K562 (cell line): ENCODE results near the gene PRKG1. TPM values are rescaled to one million over a fixed set of nuclear protein-coding genes. Genes with fewer than 3 reads are reported as not detected.

ENCODE experiments used
- ATAC-seq: fragments of 200-7000 bp; cut with Tn5 transposase; 3 replicates; pipeline ENCODE4 v1.9.1; 2020; ENCODE audit warnings: moderate library complexity
- BruUV-seq: library from RNA; stranded (reverse); fragments of 400-500 nt; replicated peaks from 2 replicates; lab custom pipeline; 2021; lab: Mats Ljungman, UMichigan
- CTCF ChIA-PET: fragments of 300-600 bp; formaldehyde crosslinking; extraction: SDS; loops from one replicate; lab custom pipeline; 2021; ENCODE audit warnings: low intra/inter-chr PET ratio; lab: Yijun Ruan, JAX
- POLR2A ChIA-PET: fragments of 300-600, 350-650 bp; sonication (Branson Sonifier 250); formaldehyde crosslinking; extraction: SDS; loops from one replicate; lab custom pipeline; 2021; ENCODE audit warnings: antibody characterized with exemption, inconsistent platforms; lab: Yijun Ruan, JAX
- DNase-seq, 4 experiments: peaks; one replicate each; pipeline versions ENCODE4 v3.0.0 to v3.0.0-alpha.2; 2011 to 2018; ENCODE audit warnings: low spot score in 3 of 4, mixed read lengths in 3 of 4; ENCODE audit errors: extremely low read depth in 1 of 4
- FAIRE-seq: peaks from 2 replicates; lab custom pipeline; 2011; peaks lifted over from hg19 to GRCh38; lab: Jason Lieb, UNC
- H2AFZ ChIP-seq: 2 replicates; pipeline ENCODE4 v1.6.0; 2011; ENCODE audit warnings: low read depth, low read length, control low read depth, inconsistent platforms
- H3K27ac ChIP-seq: fragments of 200-600 bp; 3 replicates; pipeline ENCODE4 v1.8.0; 2011; ENCODE audit warnings: low read depth, mild to moderate bottlenecking, control low read depth, inconsistent platforms, low read length, moderate library complexity, mixed read lengths; ENCODE audit errors: extremely low read depth
- H3K27me3 ChIP-seq, 2 experiments: fragments of 300-600 bp in 1 of 2; 2 replicates in 1 of 2; 3 replicates in 1 of 2; pipeline versions ENCODE4 v1.6.0 to v1.8.0; 2011; ENCODE audit warnings: inconsistent platforms in 2 of 2, low read length in 2 of 2, mild to moderate bottlenecking in 1 of 2, mixed read lengths in 1 of 2, moderate library complexity in 1 of 2; ENCODE audit not compliant: control insufficient read depth in 2 of 2, insufficient read depth in 2 of 2
- H3K36me3 ChIP-seq: fragments of 300-600 bp; 3 replicates; pipeline ENCODE4 v1.8.0; 2011; ENCODE audit warnings: mild to moderate bottlenecking, low read length, inconsistent platforms; ENCODE audit not compliant: control insufficient read depth, insufficient read depth
- H3K4me1 ChIP-seq, 2 experiments: fragments of 200-600 bp in 1 of 2; replicated peaks in 1 of 2; 2 replicates in 1 of 2; 3 replicates in 1 of 2; pipeline versions ENCODE4 v1.5.1 to v1.8.0; 2011; ENCODE audit warnings: inconsistent platforms in 2 of 2, low read length in 2 of 2, mild to moderate bottlenecking in 1 of 2, mixed read lengths in 1 of 2, moderate library complexity in 1 of 2; ENCODE audit not compliant: control insufficient read depth in 2 of 2, insufficient read depth in 2 of 2
- H3K4me2 ChIP-seq: 2 replicates; pipeline ENCODE4 v1.6.1; 2011; ENCODE audit warnings: low read length, control low read depth, inconsistent platforms, mixed read lengths; ENCODE audit not compliant: insufficient read depth
- H3K4me3 ChIP-seq: fragments of 200-600 bp; sonication (generic), shearing (Covaris generic); 2 replicates; pipeline ENCODE4 v1.5.1; 2016; ENCODE audit warnings: control low read depth, inconsistent platforms
- H3K79me2 ChIP-seq: fragments of 200-600 bp; 3 replicates; pipeline ENCODE4 v1.8.0; 2011; ENCODE audit warnings: low read length, inconsistent platforms; ENCODE audit not compliant: control insufficient read depth, insufficient read depth
- H3K9ac ChIP-seq, 2 experiments: 2 replicates each; pipeline versions ENCODE4 v1.6.0 to v1.6.1; 2011; ENCODE audit warnings: low read depth in 2 of 2, low read length in 2 of 2, control low read depth in 1 of 2, inconsistent platforms in 1 of 2, mild to moderate bottlenecking in 1 of 2, mixed read lengths in 1 of 2; ENCODE audit not compliant: insufficient read depth in 1 of 2
- H3K9me1 ChIP-seq: one replicate; pipeline ENCODE4 v1.6.0; 2011; ENCODE audit warnings: inconsistent platforms, mild to moderate bottlenecking, low read length, moderate library complexity; ENCODE audit not compliant: control insufficient read depth, insufficient read depth
- H3K9me3 ChIP-seq: replicated peaks from 2 replicates; pipeline ENCODE4 v1.5.1; 2011; ENCODE audit warnings: low read depth, low read length, inconsistent platforms; ENCODE audit not compliant: control insufficient read depth, insufficient read depth
- H4K20me1 ChIP-seq: replicated peaks from 2 replicates; pipeline ENCODE4 v1.6.1; 2011; ENCODE audit warnings: low read length, inconsistent platforms, mixed read lengths; ENCODE audit not compliant: control insufficient read depth, insufficient read depth
- CC2D1A ChIP-seq: fragments of 450-650 bp; IDR thresholded peaks from 2 replicates; pipeline ENCODE4 v1.6.1; 2017; ENCODE audit warnings: mild to moderate bottlenecking
- CXXC5 ChIP-seq: fragments of 250-450 bp; sonication (Bioruptor Pico); IDR thresholded peaks from 2 replicates; pipeline ENCODE4 v1.8.0; 2022; ENCODE audit warnings: inconsistent platforms, mild to moderate bottlenecking, moderate library complexity
- EGR1 ChIP-seq: fragments of 450-650 bp; conservative IDR thresholded peaks from 2 replicates; pipeline ENCODE4 v1.6.1; 2017; ENCODE audit warnings: mild to moderate bottlenecking
- ETV1 ChIP-seq: fragments of 450-650 bp; conservative IDR thresholded peaks from 2 replicates; pipeline ENCODE4 v1.6.1; 2016; ENCODE audit warnings: missing genetic modification characterization, control low read depth, low read depth, missing compliant biosample characterization
- FOXK1 ChIP-seq: sonication (generic); formaldehyde crosslinking; IDR thresholded peaks from 2 replicates; pipeline ENCODE4 v1.8.0; 2022; ENCODE audit warnings: missing genetic modification reagents, mild to moderate bottlenecking, borderline replicate concordance
- FOXK2 ChIP-seq, 2 experiments: fragments of 450-650 bp; IDR thresholded peaks in 1 of 2; conservative IDR thresholded peaks in 1 of 2; 2 replicates each; pipeline ENCODE4 v1.6.1; 2016; ENCODE audit warnings: low read depth in 2 of 2, mild to moderate bottlenecking in 1 of 2
- POLR2AphosphoS2 ChIP-seq: IDR thresholded peaks from 2 replicates; pipeline ENCODE4 v1.6.1; 2012; ENCODE audit warnings: low read length, improper control_type of control experiment
- RBM17 ChIP-seq: fragments of 200-400 bp; formaldehyde crosslinking; IDR thresholded peaks from 2 replicates; pipeline ENCODE4 v1.6.1; 2017; ENCODE audit warnings: low read depth, mild to moderate bottlenecking, low read length, borderline replicate concordance
- SREBF2 ChIP-seq: sonication (generic); formaldehyde crosslinking; IDR thresholded peaks from 2 replicates; pipeline ENCODE4 v1.4.0; 2020; ENCODE audit warnings: mild to moderate bottlenecking, missing genetic modification reagents
- ZNF79 ChIP-seq: fragments of 250-450 bp; sonication (Bioruptor Pico); IDR thresholded peaks from 2 replicates; pipeline ENCODE4 v1.4.0; 2020; ENCODE audit warnings: low read depth, mild to moderate bottlenecking, moderate library complexity
- in situ Hi-C: fragments of 300-500 bp; cut with MboI; formaldehyde crosslinking; loops from 4 replicates; pipeline ENCODE4 v1.15.0; 2018; ENCODE audit warnings: inconsistent platforms, mixed read lengths
- intact Hi-C: fragments of 100-400 bp; cut with micrococcal nuclease; formaldehyde crosslinking; loops from 2 replicates; pipeline ENCODE4 v1.14.2; 2022
- polyA plus RNA-seq, 8 experiments: library from polyadenylated mRNA; depleted of rRNA in 4 of 8; stranded (reverse) in 5 of 8; unstranded in 3 of 8; fragments of >200 nt; fragmentation: Nextera tagmentation in 2 of 8; fragmentation: Illumina TruSeq in 1 of 8; extraction: Ambion mirVana in 2 of 8; extraction: Trizol in 1 of 8; gene quantifications; 2 replicates each; pipeline versions ENCODE4 v1.2.1 to v1.2.3, GENCODE V29; 2011 to 2014; ENCODE audit warnings: inconsistent platforms in 1 of 8, missing spikeins in 1 of 8
- total RNA-seq, 7 experiments: library from RNA; depleted of rRNA in 6 of 7; stranded (reverse); fragments of >200 nt in 6 of 7; fragmentation: Illumina TruSeq in 2 of 7; extraction: Trizol in 2 of 7; gene quantifications; 2 replicates each; pipeline versions ENCODE4 v1.2.1 to v1.2.3, GENCODE V29; 2011 to 2021; ENCODE audit warnings: low replicate concordance in 1 of 7
- TF ChIP-seq, protein P1 (sequence below): fragments of 250-450 bp; sonication (Bioruptor Pico); IDR thresholded peaks from 2 replicates; pipeline ENCODE4 v1.9.0; 2021; ENCODE audit warnings: mild to moderate bottlenecking
- TF ChIP-seq, protein P2 (sequence below): sonication (generic); formaldehyde crosslinking; IDR thresholded peaks from 2 replicates; pipeline ENCODE4 v1.8.1; 2023; ENCODE audit warnings: missing genetic modification reagents, mild to moderate bottlenecking, borderline replicate concordance
- TF ChIP-seq, protein P3 (sequence below): fragments of 450-650 bp; conservative IDR thresholded peaks from 2 replicates; pipeline ENCODE4 v1.6.1; 2016; ENCODE audit warnings: missing genetic modification characterization, low read depth, mild to moderate bottlenecking, control low read depth, missing compliant biosample characterization
- TF ChIP-seq, protein P4 (sequence below), 2 experiments: IDR thresholded peaks; 2 replicates each; pipeline ENCODE4 v1.6.1; 2012; ENCODE audit warnings: improper control_type of control experiment in 2 of 2, low read depth in 2 of 2, low read length in 2 of 2, borderline replicate concordance in 1 of 2

The PRKG1 gene
- total and polyA plus RNA-seq, 9 of the 15 experiments (the other 6 are each of a cell fraction or from before 2014, with no cell fraction given) = 0.22 TPM; not detected in 8

DNA sequence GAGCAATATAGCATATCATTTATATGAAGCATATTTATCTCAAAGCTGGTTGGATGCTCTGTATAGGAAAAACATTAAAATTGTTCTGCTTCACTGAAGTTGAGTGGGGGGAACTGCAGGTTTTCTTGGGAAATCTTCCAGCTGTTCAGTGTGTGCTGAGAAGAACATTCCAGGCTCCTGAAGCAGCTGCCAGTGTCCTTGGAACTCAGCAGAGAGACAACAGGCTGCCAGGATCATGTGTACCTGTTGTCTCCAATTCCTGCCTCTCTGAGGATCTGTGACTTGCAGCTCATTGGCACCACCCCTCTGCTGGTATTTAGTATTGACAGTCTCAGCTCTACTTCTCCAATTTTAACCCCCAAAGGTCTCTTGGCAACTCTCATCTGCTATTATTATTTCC lies 42.3 kb upstream of the PRKG1 start:
- Histone ChIP-seq H3K36me3 (no peaks in the 10 kb centered on the region), H3K79me2 (no peaks in the 10 kb centered on the region), H3K9me1 (no peaks in the 10 kb centered on the region), H3K27ac (no peak overlapping the region), H3K9ac (no peak overlapping the region), H3K4me2 (no peak overlapping the region), H3K9me3 (no peaks in the 10 kb centered on the region), H3K27me3 (no peaks in the 10 kb centered on the region), H3K4me1 (no peaks in the 10 kb centered on the region), H3K4me3 (no peak overlapping the region), H4K20me1 (no peaks in the 10 kb centered on the region), H2AFZ (no peak overlapping the region)
- no TSS peak for BruUV-seq
- FAIRE-seq (no peak), ATAC-seq (no peak), DNase-seq (no peak)
- ChIA-PET POLR2A (no interaction called here), CTCF (no interaction called here)
- TF ChIP-seq FOXK2 (conservative IDR thresholded peaks at IDR 0.05 in 1 of 2, IDR thresholded peaks at IDR 0.05 in 1 of 2; ENCODE audit: low read depth in 2 of 2) (no peak), RBM17 (no peak), POLR2AphosphoS2 (no peak), CXXC5 (no peak), CC2D1A (no peak), ZNF79 (no peak), SREBF2 (CRISPR knock-in tag) (no peak), EGR1 (no peak), FOXK1 (no peak), ETV1 (no peak)
- TF ChIP-seq, protein P1, sequence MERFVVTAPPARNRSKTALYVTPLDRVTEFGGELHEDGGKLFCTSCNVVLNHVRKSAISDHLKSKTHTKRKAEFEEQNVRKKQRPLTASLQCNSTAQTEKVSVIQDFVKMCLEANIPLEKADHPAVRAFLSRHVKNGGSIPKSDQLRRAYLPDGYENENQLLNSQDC (CRISPR knock-in tag) = no peak
- TF ChIP-seq, protein P2, sequence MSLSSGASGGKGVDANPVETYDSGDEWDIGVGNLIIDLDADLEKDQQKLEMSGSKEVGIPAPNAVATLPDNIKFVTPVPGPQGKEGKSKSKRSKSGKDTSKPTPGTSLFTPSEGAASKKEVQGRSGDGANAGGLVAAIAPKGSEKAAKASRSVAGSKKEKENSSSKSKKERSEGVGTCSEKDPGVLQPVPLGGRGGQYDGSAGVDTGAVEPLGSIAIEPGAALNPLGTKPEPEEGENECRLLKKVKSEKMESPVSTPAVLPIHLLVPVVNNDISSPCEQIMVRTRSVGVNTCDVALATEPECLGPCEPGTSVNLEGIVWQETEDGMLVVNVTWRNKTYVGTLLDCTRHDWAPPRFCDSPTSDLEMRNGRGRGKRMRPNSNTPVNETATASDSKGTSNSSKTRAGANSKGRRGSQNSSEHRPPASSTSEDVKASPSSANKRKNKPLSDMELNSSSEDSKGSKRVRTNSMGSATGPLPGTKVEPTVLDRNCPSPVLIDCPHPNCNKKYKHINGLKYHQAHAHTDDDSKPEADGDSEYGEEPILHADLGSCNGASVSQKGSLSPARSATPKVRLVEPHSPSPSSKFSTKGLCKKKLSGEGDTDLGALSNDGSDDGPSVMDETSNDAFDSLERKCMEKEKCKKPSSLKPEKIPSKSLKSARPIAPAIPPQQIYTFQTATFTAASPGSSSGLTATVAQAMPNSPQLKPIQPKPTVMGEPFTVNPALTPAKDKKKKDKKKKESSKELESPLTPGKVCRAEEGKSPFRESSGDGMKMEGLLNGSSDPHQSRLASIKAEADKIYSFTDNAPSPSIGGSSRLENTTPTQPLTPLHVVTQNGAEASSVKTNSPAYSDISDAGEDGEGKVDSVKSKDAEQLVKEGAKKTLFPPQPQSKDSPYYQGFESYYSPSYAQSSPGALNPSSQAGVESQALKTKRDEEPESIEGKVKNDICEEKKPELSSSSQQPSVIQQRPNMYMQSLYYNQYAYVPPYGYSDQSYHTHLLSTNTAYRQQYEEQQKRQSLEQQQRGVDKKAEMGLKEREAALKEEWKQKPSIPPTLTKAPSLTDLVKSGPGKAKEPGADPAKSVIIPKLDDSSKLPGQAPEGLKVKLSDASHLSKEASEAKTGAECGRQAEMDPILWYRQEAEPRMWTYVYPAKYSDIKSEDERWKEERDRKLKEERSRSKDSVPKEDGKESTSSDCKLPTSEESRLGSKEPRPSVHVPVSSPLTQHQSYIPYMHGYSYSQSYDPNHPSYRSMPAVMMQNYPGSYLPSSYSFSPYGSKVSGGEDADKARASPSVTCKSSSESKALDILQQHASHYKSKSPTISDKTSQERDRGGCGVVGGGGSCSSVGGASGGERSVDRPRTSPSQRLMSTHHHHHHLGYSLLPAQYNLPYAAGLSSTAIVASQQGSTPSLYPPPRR (CRISPR knock-in tag) = no peak
- TF ChIP-seq, protein P3, sequence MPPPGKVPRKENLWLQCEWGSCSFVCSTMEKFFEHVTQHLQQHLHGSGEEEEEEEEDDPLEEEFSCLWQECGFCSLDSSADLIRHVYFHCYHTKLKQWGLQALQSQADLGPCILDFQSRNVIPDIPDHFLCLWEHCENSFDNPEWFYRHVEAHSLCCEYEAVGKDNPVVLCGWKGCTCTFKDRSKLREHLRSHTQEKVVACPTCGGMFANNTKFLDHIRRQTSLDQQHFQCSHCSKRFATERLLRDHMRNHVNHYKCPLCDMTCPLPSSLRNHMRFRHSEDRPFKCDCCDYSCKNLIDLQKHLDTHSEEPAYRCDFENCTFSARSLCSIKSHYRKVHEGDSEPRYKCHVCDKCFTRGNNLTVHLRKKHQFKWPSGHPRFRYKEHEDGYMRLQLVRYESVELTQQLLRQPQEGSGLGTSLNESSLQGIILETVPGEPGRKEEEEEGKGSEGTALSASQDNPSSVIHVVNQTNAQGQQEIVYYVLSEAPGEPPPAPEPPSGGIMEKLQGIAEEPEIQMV (tag) = no peak
- TF ChIP-seq, protein P4, sequence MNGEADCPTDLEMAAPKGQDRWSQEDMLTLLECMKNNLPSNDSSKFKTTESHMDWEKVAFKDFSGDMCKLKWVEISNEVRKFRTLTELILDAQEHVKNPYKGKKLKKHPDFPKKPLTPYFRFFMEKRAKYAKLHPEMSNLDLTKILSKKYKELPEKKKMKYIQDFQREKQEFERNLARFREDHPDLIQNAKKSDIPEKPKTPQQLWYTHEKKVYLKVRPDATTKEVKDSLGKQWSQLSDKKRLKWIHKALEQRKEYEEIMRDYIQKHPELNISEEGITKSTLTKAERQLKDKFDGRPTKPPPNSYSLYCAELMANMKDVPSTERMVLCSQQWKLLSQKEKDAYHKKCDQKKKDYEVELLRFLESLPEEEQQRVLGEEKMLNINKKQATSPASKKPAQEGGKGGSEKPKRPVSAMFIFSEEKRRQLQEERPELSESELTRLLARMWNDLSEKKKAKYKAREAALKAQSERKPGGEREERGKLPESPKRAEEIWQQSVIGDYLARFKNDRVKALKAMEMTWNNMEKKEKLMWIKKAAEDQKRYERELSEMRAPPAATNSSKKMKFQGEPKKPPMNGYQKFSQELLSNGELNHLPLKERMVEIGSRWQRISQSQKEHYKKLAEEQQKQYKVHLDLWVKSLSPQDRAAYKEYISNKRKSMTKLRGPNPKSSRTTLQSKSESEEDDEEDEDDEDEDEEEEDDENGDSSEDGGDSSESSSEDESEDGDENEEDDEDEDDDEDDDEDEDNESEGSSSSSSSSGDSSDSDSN (IDR thresholded peaks at IDR 0.05; ENCODE audit: borderline replicate concordance in 1 of 2, low read depth in 2 of 2, low read length in 2 of 2) = no peak
- in situ Hi-C loops (no loop called here), intact Hi-C loops (no loop called here)
